C4-2B (cell line): ENCODE results near the gene KRT12.

Source experiments
- CTCF ChIP-seq: fragments of 450-650 bp; conservative IDR thresholded peaks from 2 replicates; pipeline ENCODE4 v1.5.1; 2017; ENCODE audit warnings: mild to moderate bottlenecking
- ZFX ChIP-seq: fragments of 450-650 bp; IDR thresholded peaks from 2 replicates; pipeline ENCODE4 v1.6.1; 2017

GRCh38 chr17:40849723-40850122 lies 17.3 kb downstream of the KRT12 start:
- no peak for TF ChIP-seq CTCF
- no peak for TF ChIP-seq ZFX
